WTC11 (cell line): ENCODE data around the gene TMEM190. TPM values are rescaled to one million over a fixed set of nuclear protein-coding genes. Genes with fewer than 3 reads are reported as not detected.

Source experiments
- ATAC-seq: fragments of 200-7000 bp; cut with Tn5 transposase; 2 replicates; pipeline ENCODE4 v1.10.0; 2021; ENCODE audit warnings: mild to moderate bottlenecking, moderate library complexity
- CTCF ChIA-PET: fragments of 300-600 bp; sonication (Branson Sonifier 250); formaldehyde crosslinking; loops from one replicate; lab custom pipeline; 2021; ENCODE audit warnings: antibody characterized with exemption; lab: Charles Lee
- POLR2A ChIA-PET: fragments of 350-600 bp; sonication (Branson Sonifier 250); formaldehyde crosslinking; loops from one replicate; lab custom pipeline; 2021; ENCODE audit warnings: antibody characterized with exemption; lab: Charles Lee
- DNase-seq: peaks from one replicate; pipeline ENCODE4 v3.0.0; 2021; ENCODE audit warnings: low spot score
- H3K27ac Mint-ChIP-seq: 2 replicates; pipeline ENCODE4 v1.8.0; 2021; ENCODE audit warnings: mixed read lengths
- H3K27me3 Mint-ChIP-seq: 2 replicates; pipeline ENCODE4 v1.8.0; 2021; ENCODE audit warnings: low read depth, mild to moderate bottlenecking, moderate library complexity, mixed read lengths
- H3K36me3 Mint-ChIP-seq: 2 replicates; pipeline ENCODE4 v1.8.0; 2021; ENCODE audit warnings: mixed read lengths
- H3K4me1 Mint-ChIP-seq: 2 replicates; pipeline ENCODE4 v1.8.0; 2022; ENCODE audit warnings: mixed read lengths
- H3K4me3 Mint-ChIP-seq: 2 replicates; pipeline ENCODE4 v1.8.0; 2021; ENCODE audit warnings: mild to moderate bottlenecking, moderate library complexity, mixed read lengths
- H3K9me3 Mint-ChIP-seq: 2 replicates; pipeline ENCODE4 v1.8.0; 2021; ENCODE audit warnings: mixed read lengths
- ATF2 ChIP-seq: sonication (generic); formaldehyde crosslinking; IDR thresholded peaks from 2 replicates; pipeline ENCODE4 v1.8.1; 2022; ENCODE audit warnings: low read depth, missing genetic modification reagents, borderline replicate concordance
- CTCF ChIP-seq: fragments of 200-600 bp; IDR thresholded peaks from 2 replicates; pipeline ENCODE4 v1.8.0; 2022; ENCODE audit warnings: antibody characterized with exemption
- E2F1 ChIP-seq: sonication (generic); formaldehyde crosslinking; IDR thresholded peaks from 2 replicates; pipeline ENCODE4 v1.8.0; 2022; ENCODE audit warnings: mild to moderate bottlenecking, missing genetic modification reagents
- E2F4 ChIP-seq: sonication (generic); formaldehyde crosslinking; IDR thresholded peaks from 2 replicates; pipeline ENCODE4 v1.8.1; 2022; ENCODE audit warnings: low read depth, mild to moderate bottlenecking, moderate library complexity, missing genetic modification reagents, borderline replicate concordance
- ETV6 ChIP-seq: sonication (generic); formaldehyde crosslinking; IDR thresholded peaks from 2 replicates; pipeline ENCODE4 v1.8.1; 2022; ENCODE audit warnings: mild to moderate bottlenecking, missing genetic modification reagents
- FOXP1 ChIP-seq: sonication (generic); formaldehyde crosslinking; IDR thresholded peaks from 2 replicates; pipeline ENCODE4 v1.8.0; 2022; ENCODE audit warnings: missing genetic modification reagents, mild to moderate bottlenecking, moderate library complexity, borderline replicate concordance
- GABPB1 ChIP-seq: sonication (generic); formaldehyde crosslinking; IDR thresholded peaks from 2 replicates; pipeline ENCODE4 v1.8.1; 2023; ENCODE audit warnings: mild to moderate bottlenecking, missing genetic modification reagents
- HMGA2 ChIP-seq: fragments of 250-450 bp; sonication (Bioruptor Pico); IDR thresholded peaks from 2 replicates; pipeline ENCODE4 v1.4.0; 2021; ENCODE audit warnings: mild to moderate bottlenecking, moderate library complexity
- HMGXB4 ChIP-seq: sonication (generic); formaldehyde crosslinking; IDR thresholded peaks from 2 replicates; pipeline ENCODE4 v1.8.1; 2023; ENCODE audit warnings: mild to moderate bottlenecking, moderate library complexity, missing genetic modification reagents
- IRF1 ChIP-seq: sonication (generic); formaldehyde crosslinking; IDR thresholded peaks from 2 replicates; pipeline ENCODE4 v1.8.0; 2023; ENCODE audit warnings: missing genetic modification reagents
- KAT7 ChIP-seq: sonication (generic); formaldehyde crosslinking; IDR thresholded peaks from 2 replicates; pipeline ENCODE4 v1.8.1; 2023; ENCODE audit warnings: missing genetic modification reagents, mild to moderate bottlenecking, borderline replicate concordance
- NFYB ChIP-seq: sonication (generic); formaldehyde crosslinking; conservative IDR thresholded peaks from 2 replicates; pipeline ENCODE4 v1.8.0; 2022; ENCODE audit warnings: low read depth, missing genetic modification reagents
- NR1H2 ChIP-seq: sonication (generic); formaldehyde crosslinking; IDR thresholded peaks from 2 replicates; pipeline ENCODE4 v1.9.0; 2021; ENCODE audit warnings: mild to moderate bottlenecking, moderate library complexity, missing genetic modification reagents
- OVOL2 ChIP-seq: fragments of 250-450 bp; sonication (Bioruptor Pico); IDR thresholded peaks from 2 replicates; pipeline ENCODE4 v1.9.0; 2021; ENCODE audit warnings: mild to moderate bottlenecking, borderline replicate concordance
- PREB ChIP-seq: sonication (generic); formaldehyde crosslinking; IDR thresholded peaks from 2 replicates; pipeline ENCODE4 v1.8.1; 2022; ENCODE audit warnings: mild to moderate bottlenecking, missing genetic modification reagents, moderate library complexity, borderline replicate concordance
- SP1 ChIP-seq: sonication (generic); formaldehyde crosslinking; conservative IDR thresholded peaks from 2 replicates; pipeline ENCODE4 v1.8.1; 2022; ENCODE audit warnings: missing genetic modification reagents
- TEAD1 ChIP-seq: sonication (generic); formaldehyde crosslinking; IDR thresholded peaks from 2 replicates; pipeline ENCODE4 v1.8.0; 2022; ENCODE audit warnings: mild to moderate bottlenecking, missing genetic modification reagents
- USF1 ChIP-seq: sonication (generic); formaldehyde crosslinking; IDR thresholded peaks from 2 replicates; pipeline ENCODE4 v1.8.0; 2022; ENCODE audit warnings: mild to moderate bottlenecking, missing genetic modification reagents
- ZNF396 ChIP-seq: fragments of 250-450 bp; sonication (Bioruptor Pico); IDR thresholded peaks from 2 replicates; pipeline ENCODE4 v1.8.0; 2021; ENCODE audit warnings: mild to moderate bottlenecking, moderate library complexity, borderline replicate concordance
- ZNF512 ChIP-seq: sonication (generic); formaldehyde crosslinking; IDR thresholded peaks from 2 replicates; pipeline ENCODE4 v1.8.1; 2022; ENCODE audit warnings: missing genetic modification reagents, borderline replicate concordance
- ZSCAN18 ChIP-seq: fragments of 250-450 bp; sonication (Bioruptor Pico); IDR thresholded peaks from 2 replicates; pipeline ENCODE4 v2.1.2; 2022; ENCODE audit warnings: mild to moderate bottlenecking, moderate library complexity
- total RNA-seq: library from RNA; stranded (reverse); gene quantifications from 3 replicates; pipeline ENCODE4 v1.2.3, GENCODE V29; 2021

The TMEM190 gene
- total RNA-seq, 1 experiment from 2014 or later = 0.33 TPM

GRCh38 chr19:55385724-55386492 is 9.3 kb downstream of the TMEM190 start, which contains the start of gene RPL28 (continued):
- TF ChIP-seq IRF1 (CRISPR knock-in tag) (peak; percentile 69; the same call in 1 of the 2 replicates), SP1 (CRISPR knock-in tag) (peak; percentile 81; the same call in 1 of the 2 replicates), TEAD1 (CRISPR knock-in tag) (peak; percentile 90), ZNF512 (CRISPR knock-in tag) (no peak), GABPB1 (CRISPR knock-in tag) (peak; percentile 62), NFYB (peak; percentile 37), ATF2 (CRISPR knock-in tag) (no peak), HMGXB4 (CRISPR knock-in tag) (0 out of 2 replicates have a peak, but pooled peaks have one; percentile 12), ZNF396 (no peak), PREB (CRISPR knock-in tag) (no peak), NR1H2 (CRISPR knock-in tag) (0 out of 2 replicates have a peak, but pooled peaks have one; percentile 18), USF1 (CRISPR knock-in tag) (peak; percentile 64)

- H3K27ac Mint-ChIP-seq = peak overlapping the region; percentile 79
- CTCF ChIA-PET = no interaction called here
- H3K4me1 Mint-ChIP-seq = peaks cover 51% of the 10 kb centered on the region
- peaks cover 17% of the 10 kb centered on the region for H3K27me3 Mint-ChIP-seq
- H3K36me3 Mint-ChIP-seq = peaks cover 41% of the 10 kb centered on the region
- no peak for ATAC-seq
- H3K4me3 Mint-ChIP-seq = peak overlapping the region; percentile 100
- DNase-seq = no peak
- H3K9me3 Mint-ChIP-seq = no peaks in the 10 kb centered on the region
- POLR2A ChIA-PET = interaction anchor here (0.6 to 1.5 kb wide), 2 partner anchors 13 to 187 kb away, joined by 3 to 10 read pairs; no protein-coding TSS in a partner anchor
- TF ChIP-seq FOXP1 (CRISPR knock-in tag) (no peak), OVOL2 (CRISPR knock-in tag) (no peak), ZSCAN18 (CRISPR knock-in tag) (no peak), HMGA2 (CRISPR knock-in tag) (no peak), E2F4 (no peak), NR1H2 (CRISPR knock-in tag) (no peak), KAT7 (CRISPR knock-in tag) (no peak), ETV6 (CRISPR knock-in tag) (no peak), E2F1 (CRISPR knock-in tag) (no peak), CTCF (no peak)
Measured at GRCh38 chr19:55386493-55386971, 9.9 kb downstream of the TMEM190 start.
